Measurements from ENCODE around the gene RASSF4. TPM values are rescaled to one million over a fixed set of nuclear protein-coding genes. Genes with fewer than 3 reads are reported as not detected.

RASSF4 gene
- total RNA-seq, 1 experiment from 2014 or later, result not detected

DNA sequence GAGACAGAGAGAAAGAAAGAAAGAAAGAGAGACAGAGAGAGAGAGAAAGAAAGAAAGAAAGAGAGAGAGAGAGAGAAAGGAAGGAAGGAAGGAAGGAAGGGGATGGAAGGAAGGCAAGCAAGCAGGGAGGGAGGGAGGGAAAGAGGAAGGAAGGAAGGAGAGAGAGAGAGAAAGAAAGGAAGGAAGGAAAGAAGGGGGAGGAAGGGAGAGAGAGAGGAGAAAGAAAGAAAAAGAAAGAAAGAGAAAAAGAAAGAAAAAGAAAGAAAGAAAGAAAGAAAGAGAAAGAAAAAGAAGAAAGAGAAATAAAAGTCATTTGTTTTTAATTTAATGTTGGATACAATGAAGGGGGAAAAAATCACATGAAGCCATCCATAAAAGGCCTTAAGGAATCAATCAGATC, 4.6 kb upstream of the RASSF4 start:
- ChIA-PET CTCF (interaction anchor here (0.6 to 3.2 kb wide), 3 partner anchors 11 to 960 kb away, joined by 3 to 10 read pairs (median 5); no protein-coding TSS in a partner anchor), POLR2A (no interaction called here)
- no peak overlapping the region for H3K4me3 Mint-ChIP-seq (ENCODE audit: unreplicated experiment)
- intact Hi-C loops (cut with micrococcal nuclease), result no loop called here
- DNase-seq (ENCODE audit: unreplicated experiment), result no peak
- no peaks in the 10 kb centered on the region for H3K27me3 Mint-ChIP-seq (ENCODE audit: insufficient read depth, unreplicated experiment)
- H3K27ac Mint-ChIP-seq (ENCODE audit: low read depth, unreplicated experiment), result no peak overlapping the region
- H3K4me1 Mint-ChIP-seq (ENCODE audit: insufficient read depth, unreplicated experiment), result peaks cover 9% of the 10 kb centered on the region
- no peaks in the 10 kb centered on the region for H3K9me3 Mint-ChIP-seq (ENCODE audit: unreplicated experiment)
- TF ChIP-seq CTCF (IDR thresholded peaks at IDR 0.05; ENCODE audit: unreplicated experiment), result no peak
- no TSS peak for BruUV-seq (replicated peaks)
- no peaks in the 10 kb centered on the region for H3K36me3 Mint-ChIP-seq (ENCODE audit: insufficient read depth, unreplicated experiment)

- H3K36me3 Mint-ChIP-seq (ENCODE audit: insufficient read depth, unreplicated experiment), result no peaks in the 10 kb centered on the region
- POLR2A ChIA-PET, result no interaction called here
- no peaks in the 10 kb centered on the region for H3K9me3 Mint-ChIP-seq (ENCODE audit: unreplicated experiment)
- BruUV-seq (replicated peaks), result no TSS peak
- intact Hi-C loops (cut with micrococcal nuclease), result no loop called here
- no peaks in the 10 kb centered on the region for H3K27me3 Mint-ChIP-seq (ENCODE audit: insufficient read depth, unreplicated experiment)
- peaks cover 9% of the 10 kb centered on the region for H3K4me1 Mint-ChIP-seq (ENCODE audit: insufficient read depth, unreplicated experiment)
- no peak for TF ChIP-seq CTCF (IDR thresholded peaks at IDR 0.05; ENCODE audit: unreplicated experiment)
- CTCF ChIA-PET, result no interaction called here
- no peak overlapping the region for H3K27ac Mint-ChIP-seq (ENCODE audit: low read depth, unreplicated experiment)
- no peak overlapping the region for H3K4me3 Mint-ChIP-seq (ENCODE audit: unreplicated experiment)
- no peak for DNase-seq (ENCODE audit: unreplicated experiment)
Observed at GRCh38 chr10:44955413-44956070, 4.1 kb upstream of the RASSF4 start.

DNA sequence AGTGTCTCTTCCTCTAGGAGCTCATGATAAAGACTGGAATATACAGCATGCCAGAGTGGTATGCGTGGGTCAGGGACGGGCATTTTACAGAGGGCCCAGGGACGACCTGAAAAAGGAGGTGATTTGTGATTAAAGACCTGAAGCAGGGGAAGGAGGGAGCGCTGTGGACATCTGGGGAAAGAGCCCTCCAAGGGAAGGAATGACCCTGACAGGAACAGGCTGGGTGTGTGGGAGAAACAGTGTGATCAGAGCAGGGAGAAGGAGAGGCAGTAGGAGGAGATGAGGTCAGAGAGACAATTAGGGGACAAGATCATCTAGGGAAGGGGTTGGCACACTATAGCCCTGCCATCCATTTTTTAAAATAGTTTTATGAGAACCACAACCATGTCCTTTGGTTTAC, 3.4 kb upstream of the RASSF4 start:
- H3K36me3 Mint-ChIP-seq (ENCODE audit: insufficient read depth, unreplicated experiment), result no peaks in the 10 kb centered on the region
- no peak for TF ChIP-seq CTCF (IDR thresholded peaks at IDR 0.05; ENCODE audit: unreplicated experiment)
- H3K27me3 Mint-ChIP-seq (ENCODE audit: insufficient read depth, unreplicated experiment), result no peaks in the 10 kb centered on the region
- no peak overlapping the region for H3K4me3 Mint-ChIP-seq (ENCODE audit: unreplicated experiment)
- H3K27ac Mint-ChIP-seq (ENCODE audit: low read depth, unreplicated experiment), result no peak overlapping the region
- H3K4me1 Mint-ChIP-seq (ENCODE audit: insufficient read depth, unreplicated experiment), result peaks cover 9% of the 10 kb centered on the region
- H3K9me3 Mint-ChIP-seq (ENCODE audit: unreplicated experiment), result no peaks in the 10 kb centered on the region
- intact Hi-C loops (cut with micrococcal nuclease), result no loop called here
- DNase-seq (ENCODE audit: unreplicated experiment), result no peak
- ChIA-PET POLR2A (interaction anchor here (0.6 kb wide), 1 partner anchor 23 kb away, joined by 5 read pairs; no protein-coding TSS in a partner anchor), CTCF (no interaction called here)
- BruUV-seq (replicated peaks), result no TSS peak

DNA sequence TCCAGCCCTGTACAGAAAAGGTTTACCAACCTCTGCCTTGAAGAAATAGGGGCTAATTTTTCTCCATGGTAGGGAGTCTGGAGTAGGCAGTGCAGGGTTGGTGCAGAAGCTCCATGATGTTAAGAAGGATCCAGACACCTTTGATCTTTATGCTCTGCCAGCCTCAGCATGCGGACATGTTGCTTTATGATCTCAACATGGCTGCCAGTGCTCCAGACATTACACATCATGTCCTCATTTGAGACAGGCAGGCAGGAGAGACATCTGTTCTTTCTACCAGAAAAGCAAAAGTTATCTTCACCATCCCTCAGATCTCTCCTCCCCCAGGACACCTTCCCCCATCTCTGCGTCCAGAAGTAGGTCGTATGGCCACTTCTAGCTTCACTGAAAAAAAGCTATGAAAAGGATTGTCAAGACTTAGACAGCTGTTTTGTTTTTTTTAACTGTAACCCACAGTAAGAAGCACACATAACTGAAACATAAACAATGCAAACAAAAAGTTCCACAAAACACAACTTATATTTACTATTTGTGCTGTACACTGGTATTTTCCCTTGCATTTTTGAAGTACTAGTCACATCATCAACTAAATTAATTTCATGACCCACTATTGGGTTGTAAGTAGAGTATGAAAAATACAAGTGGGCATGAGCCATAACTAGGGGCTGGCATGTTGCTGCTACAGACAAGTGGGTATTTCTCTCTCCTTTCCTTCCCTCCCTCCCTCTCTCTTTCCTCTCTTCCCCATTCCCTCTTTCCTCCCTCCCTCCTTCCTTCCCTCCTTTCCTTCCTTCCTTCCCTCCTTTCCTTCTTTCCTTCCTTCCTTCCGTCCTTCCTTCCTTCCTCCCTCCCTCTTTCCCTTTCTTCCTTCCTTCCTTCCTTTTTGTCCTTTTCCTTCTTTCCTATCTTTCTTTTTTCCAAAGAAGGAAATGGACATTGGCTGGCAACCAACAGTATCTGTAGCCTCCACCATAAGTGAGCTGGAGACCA, 2.6 kb upstream of the RASSF4 start:
- H3K4me3 Mint-ChIP-seq (ENCODE audit: unreplicated experiment), result no peak overlapping the region
- H3K27ac Mint-ChIP-seq (ENCODE audit: low read depth, unreplicated experiment), result no peak overlapping the region
- H3K9me3 Mint-ChIP-seq (ENCODE audit: unreplicated experiment), result no peaks in the 10 kb centered on the region
- BruUV-seq (replicated peaks), result no TSS peak
- POLR2A ChIA-PET, result interaction anchor here (0.6 kb wide), 1 partner anchor 1123 kb away, joined by 3 read pairs; no protein-coding TSS in a partner anchor
- no peak for TF ChIP-seq CTCF (IDR thresholded peaks at IDR 0.05; ENCODE audit: unreplicated experiment)
- H3K27me3 Mint-ChIP-seq (ENCODE audit: insufficient read depth, unreplicated experiment), result no peaks in the 10 kb centered on the region
- H3K4me1 Mint-ChIP-seq (ENCODE audit: insufficient read depth, unreplicated experiment), result peaks cover 9% of the 10 kb centered on the region
- DNase-seq (ENCODE audit: unreplicated experiment), result no peak
- intact Hi-C loops (cut with micrococcal nuclease), result no loop called here
- CTCF ChIA-PET, result interaction anchor here (0.6 kb wide), 1 partner anchor 24 kb away, joined by 3 read pairs; no protein-coding TSS in a partner anchor
- no peaks in the 10 kb centered on the region for H3K36me3 Mint-ChIP-seq (ENCODE audit: insufficient read depth, unreplicated experiment)
